K562 treated with DMSO at 1 percent for 12 hours (cell line): ENCODE data around the gene WNT5B. TPM values are rescaled to one million over a fixed set of nuclear protein-coding genes. Genes with fewer than 3 reads are reported as not detected.

Source experiments
- total RNA-seq: library from RNA; unstranded; fragments of 300-600 nt; gene quantifications from 2 replicates; pipeline ENCODE4 v1.2.3, GENCODE V29; 2022; ENCODE audit not compliant: insufficient read depth

Gene WNT5B
- 1.9 and 3.5 TPM in 2 replicates for total RNA-seq

DNA sequence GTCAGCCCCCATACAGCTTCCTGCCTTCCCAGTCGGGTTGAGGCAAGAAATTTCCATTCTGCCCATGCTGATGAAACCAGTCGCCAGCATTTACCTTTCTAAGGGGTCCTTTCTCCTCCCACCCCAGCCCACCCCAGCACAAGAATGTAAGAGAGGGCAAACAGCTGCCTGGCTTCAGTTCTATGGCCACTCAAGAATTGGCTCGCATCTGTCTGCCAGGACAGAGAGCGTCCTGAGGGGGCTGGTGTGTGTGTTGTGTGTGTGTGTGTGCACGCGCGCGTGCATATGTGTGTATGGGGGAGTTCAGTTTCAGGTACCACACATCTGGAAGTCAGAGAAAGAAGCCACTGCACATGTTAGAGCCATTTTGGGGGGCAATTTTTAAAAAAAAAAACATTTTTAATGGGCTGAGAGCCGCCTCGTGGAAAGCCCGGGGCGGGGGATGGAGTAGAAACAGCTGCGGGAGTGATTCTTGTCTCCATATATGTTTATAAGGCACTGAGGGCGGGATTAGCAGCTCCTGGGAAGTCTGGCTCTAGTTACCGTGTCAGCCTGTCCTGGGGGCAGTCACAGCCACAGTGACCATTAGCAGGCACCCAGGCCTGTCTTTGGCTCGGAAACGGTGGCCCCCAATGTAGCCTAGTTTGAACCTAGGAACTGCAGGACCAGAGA, at the start of gene WNT5B:
WNT5B (plus strand) TSS at position 566 of the 672 bp plus-strand sequence. CDS start 2,124 bp downstream, outside the sequence.

DNA sequence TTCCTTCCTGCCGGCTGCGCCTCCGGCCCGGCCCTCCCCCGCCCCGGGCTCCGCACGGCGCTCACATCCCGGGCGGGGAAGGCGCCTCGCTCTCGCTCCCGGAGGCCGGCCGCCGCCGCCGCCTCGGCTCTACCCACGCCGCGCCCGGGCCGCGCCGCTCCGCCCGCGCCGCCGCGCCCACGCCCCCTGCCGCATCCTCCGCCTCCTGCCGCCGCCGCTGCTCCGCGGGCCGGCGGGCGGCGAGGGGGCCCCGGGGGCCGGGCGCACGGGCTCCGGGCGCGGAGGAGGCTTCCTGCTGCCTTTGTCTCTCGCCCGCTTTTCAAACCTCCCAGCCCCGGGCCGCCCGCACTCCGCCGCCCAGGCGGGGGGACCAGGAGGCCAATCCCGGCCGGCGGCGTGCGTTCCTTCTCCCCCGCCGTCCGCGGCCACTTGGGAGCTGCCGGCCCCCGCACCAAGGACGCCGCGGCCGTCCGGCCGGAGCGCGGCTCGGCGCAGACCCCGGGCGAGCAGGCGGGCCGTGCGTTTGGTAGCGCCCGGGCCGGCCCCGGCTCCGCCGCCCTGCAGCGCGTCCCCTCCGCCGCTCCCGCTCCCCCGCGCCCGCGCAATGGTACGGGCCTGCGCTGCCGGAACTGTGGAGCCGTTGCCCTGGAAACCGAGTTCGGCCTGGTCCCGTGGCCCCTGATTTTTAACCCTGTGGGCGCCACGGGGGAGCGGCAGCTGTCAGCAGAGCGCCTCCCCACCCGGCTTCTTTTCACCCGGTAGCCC, 34.6 kb upstream of the WNT5B start, which contains the start of gene FBXL14:
FBXL14 (minus strand) TSS at position 321 of the 765 bp plus-strand sequence. CDS start 515 bp downstream, outside the sequence.

DNA sequence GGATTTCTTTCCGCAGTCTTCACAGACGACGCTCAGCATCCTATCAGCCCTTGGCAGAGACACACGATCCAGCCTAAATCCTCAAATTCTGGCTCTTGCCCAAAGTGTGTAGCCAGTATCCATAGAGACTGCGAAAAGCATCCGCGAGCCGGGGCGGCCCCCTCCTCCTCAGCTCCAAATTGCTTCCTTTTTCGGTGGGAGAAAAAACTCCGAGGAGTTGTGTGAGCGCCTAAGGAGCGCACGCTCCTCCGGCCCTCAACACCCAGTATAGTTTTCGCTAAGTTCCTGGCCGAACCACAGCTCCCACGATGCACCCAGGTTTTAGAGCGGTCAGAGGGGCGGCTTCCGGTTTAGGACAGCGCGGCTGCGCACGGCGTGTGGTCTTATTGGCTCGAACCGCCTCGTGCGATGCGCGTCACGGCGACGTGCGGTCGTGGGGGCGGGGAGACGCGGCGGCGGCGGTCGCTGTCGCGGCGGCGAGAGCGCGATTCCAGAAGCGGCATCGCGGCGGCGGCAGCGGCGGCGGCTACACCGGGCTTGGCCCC, 61.6 kb downstream of the WNT5B start, which contains the start of gene ADIPOR2:
ADIPOR2 (plus strand) TSS at position 493 of the 545 bp plus-strand sequence. CDS start 63,274 bp downstream, outside the sequence.

Other genes starting within 250 kb of the WNT5B start
- 8.3 and 16.2 TPM in 2 replicates for gene FBXL14, start 34.6 kb upstream of the WNT5B start, total RNA-seq
- 24.1 and 53.4 TPM in 2 replicates for gene ADIPOR2, start 61.8 kb downstream of the WNT5B start, total RNA-seq
- not detected in 2 replicates for gene LRTM2, start 191.3 kb downstream of the WNT5B start, total RNA-seq